WTC11 (cell line): ENCODE results near the gene DHCR7. TPM values are rescaled to one million over a fixed set of nuclear protein-coding genes. Genes with fewer than 3 reads are reported as not detected.

ENCODE experiments used
- ATAC-seq: fragments of 200-7000 bp; cut with Tn5 transposase; 2 replicates; pipeline ENCODE4 v1.10.0; 2021; ENCODE audit warnings: mild to moderate bottlenecking, moderate library complexity
- CTCF ChIA-PET: fragments of 300-600 bp; sonication (Branson Sonifier 250); formaldehyde crosslinking; loops from one replicate; lab custom pipeline; 2021; ENCODE audit warnings: antibody characterized with exemption; lab: Charles Lee
- POLR2A ChIA-PET: fragments of 350-600 bp; sonication (Branson Sonifier 250); formaldehyde crosslinking; loops from one replicate; lab custom pipeline; 2021; ENCODE audit warnings: antibody characterized with exemption; lab: Charles Lee
- DNase-seq: peaks from one replicate; pipeline ENCODE4 v3.0.0; 2021; ENCODE audit warnings: low spot score
- H3K27ac Mint-ChIP-seq: 2 replicates; pipeline ENCODE4 v1.8.0; 2021; ENCODE audit warnings: mixed read lengths
- H3K27me3 Mint-ChIP-seq: 2 replicates; pipeline ENCODE4 v1.8.0; 2021; ENCODE audit warnings: low read depth, mild to moderate bottlenecking, moderate library complexity, mixed read lengths
- H3K36me3 Mint-ChIP-seq: 2 replicates; pipeline ENCODE4 v1.8.0; 2021; ENCODE audit warnings: mixed read lengths
- H3K4me1 Mint-ChIP-seq: 2 replicates; pipeline ENCODE4 v1.8.0; 2022; ENCODE audit warnings: mixed read lengths
- H3K4me3 Mint-ChIP-seq: 2 replicates; pipeline ENCODE4 v1.8.0; 2021; ENCODE audit warnings: mild to moderate bottlenecking, moderate library complexity, mixed read lengths
- H3K9me3 Mint-ChIP-seq: 2 replicates; pipeline ENCODE4 v1.8.0; 2021; ENCODE audit warnings: mixed read lengths
- AFF4 ChIP-seq: sonication (generic); formaldehyde crosslinking; IDR thresholded peaks from 2 replicates; pipeline ENCODE4 v1.8.1; 2023; ENCODE audit warnings: mild to moderate bottlenecking, missing genetic modification reagents, borderline replicate concordance
- ATF1 ChIP-seq: sonication (generic); formaldehyde crosslinking; IDR thresholded peaks from 2 replicates; pipeline ENCODE4 v1.8.1; 2023; ENCODE audit warnings: mild to moderate bottlenecking, moderate library complexity, missing genetic modification reagents
- CREM ChIP-seq: sonication (generic); formaldehyde crosslinking; IDR thresholded peaks from 2 replicates; pipeline ENCODE4 v1.8.1; 2022; ENCODE audit warnings: mild to moderate bottlenecking, missing genetic modification reagents, moderate library complexity
- ERG ChIP-seq: fragments of 250-450 bp; sonication (Bioruptor Pico); IDR thresholded peaks from 2 replicates; pipeline ENCODE4 v1.8.0; 2021; ENCODE audit warnings: mild to moderate bottlenecking
- ETV6 ChIP-seq: sonication (generic); formaldehyde crosslinking; IDR thresholded peaks from 2 replicates; pipeline ENCODE4 v1.8.1; 2022; ENCODE audit warnings: mild to moderate bottlenecking, missing genetic modification reagents
- RORB ChIP-seq: fragments of 250-450 bp; sonication (Bioruptor Pico); IDR thresholded peaks from 2 replicates; pipeline ENCODE4 v1.9.0; 2021; ENCODE audit warnings: mild to moderate bottlenecking
- SMAD3 ChIP-seq: sonication (generic); formaldehyde crosslinking; IDR thresholded peaks from 2 replicates; pipeline ENCODE4 v1.8.0; 2022; ENCODE audit warnings: missing genetic modification reagents, mild to moderate bottlenecking, borderline replicate concordance
- USF1 ChIP-seq: sonication (generic); formaldehyde crosslinking; IDR thresholded peaks from 2 replicates; pipeline ENCODE4 v1.8.0; 2022; ENCODE audit warnings: mild to moderate bottlenecking, missing genetic modification reagents
- ZNF317 ChIP-seq: sonication (generic); formaldehyde crosslinking; IDR thresholded peaks from 2 replicates; pipeline ENCODE4 v1.8.1; 2023; ENCODE audit warnings: low read depth, mild to moderate bottlenecking, moderate library complexity, missing genetic modification reagents, borderline replicate concordance
- ZNF396 ChIP-seq: fragments of 250-450 bp; sonication (Bioruptor Pico); IDR thresholded peaks from 2 replicates; pipeline ENCODE4 v1.8.0; 2021; ENCODE audit warnings: mild to moderate bottlenecking, moderate library complexity, borderline replicate concordance
- ZNF423 ChIP-seq: fragments of 250-450 bp; sonication (Bioruptor Pico); IDR thresholded peaks from 2 replicates; pipeline ENCODE4 v2.1.2; 2022; ENCODE audit warnings: mild to moderate bottlenecking, moderate library complexity
- total RNA-seq: library from RNA; stranded (reverse); gene quantifications from 3 replicates; pipeline ENCODE4 v1.2.3, GENCODE V29; 2021
- TF ChIP-seq, protein P1 (sequence below): fragments of 250-450 bp; sonication (Bioruptor Pico); IDR thresholded peaks from 2 replicates; pipeline ENCODE4 v1.9.0; 2021; ENCODE audit warnings: mild to moderate bottlenecking
- TF ChIP-seq, protein P2 (sequence below): sonication (generic); formaldehyde crosslinking; IDR thresholded peaks from 2 replicates; pipeline ENCODE4 v1.8.1; 2023; ENCODE audit warnings: mild to moderate bottlenecking, missing genetic modification reagents
- TF ChIP-seq, protein P3 (sequence below): fragments of 200-600 bp; IDR thresholded peaks from 2 replicates; pipeline ENCODE4 v1.8.0; 2022; ENCODE audit warnings: antibody characterized with exemption
- TF ChIP-seq, protein P4 (sequence below): sonication (generic); formaldehyde crosslinking; IDR thresholded peaks from 2 replicates; pipeline ENCODE4 v1.8.1; 2023; ENCODE audit warnings: mild to moderate bottlenecking, moderate library complexity, missing genetic modification reagents

Gene DHCR7
- total RNA-seq, 1 experiment from 2014 or later = 104 TPM

DNA sequence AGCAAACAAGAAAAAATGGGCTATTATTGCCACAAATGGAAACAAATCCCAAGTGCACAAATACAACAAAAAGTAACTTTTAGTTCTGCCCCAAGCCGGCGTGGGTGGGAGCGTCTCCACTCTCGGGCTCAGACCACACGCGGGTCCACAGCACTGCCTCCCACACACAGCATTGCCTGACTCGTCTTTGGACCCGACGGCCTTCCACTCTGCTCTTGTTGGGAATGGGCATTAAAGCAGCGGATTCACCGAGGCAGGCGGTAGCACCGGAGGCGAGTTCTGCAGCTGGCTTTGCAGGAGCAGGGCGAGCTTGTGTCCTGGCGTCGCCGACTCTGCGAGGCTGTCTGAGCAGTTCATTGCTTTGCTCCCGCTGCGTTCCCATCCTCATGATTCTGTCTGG lies 27.8 kb upstream of the DHCR7 start:
- H3K4me3 Mint-ChIP-seq = no peak overlapping the region
- peaks cover 34% of the 10 kb centered on the region for H3K36me3 Mint-ChIP-seq
- peaks cover 10% of the 10 kb centered on the region for H3K4me1 Mint-ChIP-seq
- no peak overlapping the region; the same call in 1 of the 2 replicates for H3K27ac Mint-ChIP-seq
- no peaks in the 10 kb centered on the region for H3K27me3 Mint-ChIP-seq
- DNase-seq (no peak), ATAC-seq (no peak)
- ChIA-PET CTCF (no interaction called here), POLR2A (no interaction called here)
- H3K9me3 Mint-ChIP-seq = no peaks in the 10 kb centered on the region
- TF ChIP-seq, protein P1, sequence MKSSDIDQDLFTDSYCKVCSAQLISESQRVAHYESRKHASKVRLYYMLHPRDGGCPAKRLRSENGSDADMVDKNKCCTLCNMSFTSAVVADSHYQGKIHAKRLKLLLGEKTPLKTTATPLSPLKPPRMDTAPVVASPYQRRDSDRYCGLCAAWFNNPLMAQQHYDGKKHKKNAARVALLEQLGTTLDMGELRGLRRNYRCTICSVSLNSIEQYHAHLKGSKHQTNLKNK (CRISPR knock-in tag) = no peak
- TF ChIP-seq AFF4 (CRISPR knock-in tag) (no peak), ATF1 (CRISPR knock-in tag) (no peak), ZNF423 (CRISPR knock-in tag) (no peak), RORB (CRISPR knock-in tag) (no peak), ZNF396 (CRISPR knock-in tag) (no peak), CREM (no peak), ERG (CRISPR knock-in tag) (no peak), ZNF317 (CRISPR knock-in tag) (no peak), USF1 (CRISPR knock-in tag) (no peak), SMAD3 (CRISPR knock-in tag) (no peak), ETV6 (no peak)
- TF ChIP-seq, protein P2, sequence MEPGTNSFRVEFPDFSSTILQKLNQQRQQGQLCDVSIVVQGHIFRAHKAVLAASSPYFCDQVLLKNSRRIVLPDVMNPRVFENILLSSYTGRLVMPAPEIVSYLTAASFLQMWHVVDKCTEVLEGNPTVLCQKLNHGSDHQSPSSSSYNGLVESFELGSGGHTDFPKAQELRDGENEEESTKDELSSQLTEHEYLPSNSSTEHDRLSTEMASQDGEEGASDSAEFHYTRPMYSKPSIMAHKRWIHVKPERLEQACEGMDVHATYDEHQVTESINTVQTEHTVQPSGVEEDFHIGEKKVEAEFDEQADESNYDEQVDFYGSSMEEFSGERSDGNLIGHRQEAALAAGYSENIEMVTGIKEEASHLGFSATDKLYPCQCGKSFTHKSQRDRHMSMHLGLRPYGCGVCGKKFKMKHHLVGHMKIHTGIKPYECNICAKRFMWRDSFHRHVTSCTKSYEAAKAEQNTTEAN (CRISPR knock-in tag) = no peak
- TF ChIP-seq, protein P3, sequence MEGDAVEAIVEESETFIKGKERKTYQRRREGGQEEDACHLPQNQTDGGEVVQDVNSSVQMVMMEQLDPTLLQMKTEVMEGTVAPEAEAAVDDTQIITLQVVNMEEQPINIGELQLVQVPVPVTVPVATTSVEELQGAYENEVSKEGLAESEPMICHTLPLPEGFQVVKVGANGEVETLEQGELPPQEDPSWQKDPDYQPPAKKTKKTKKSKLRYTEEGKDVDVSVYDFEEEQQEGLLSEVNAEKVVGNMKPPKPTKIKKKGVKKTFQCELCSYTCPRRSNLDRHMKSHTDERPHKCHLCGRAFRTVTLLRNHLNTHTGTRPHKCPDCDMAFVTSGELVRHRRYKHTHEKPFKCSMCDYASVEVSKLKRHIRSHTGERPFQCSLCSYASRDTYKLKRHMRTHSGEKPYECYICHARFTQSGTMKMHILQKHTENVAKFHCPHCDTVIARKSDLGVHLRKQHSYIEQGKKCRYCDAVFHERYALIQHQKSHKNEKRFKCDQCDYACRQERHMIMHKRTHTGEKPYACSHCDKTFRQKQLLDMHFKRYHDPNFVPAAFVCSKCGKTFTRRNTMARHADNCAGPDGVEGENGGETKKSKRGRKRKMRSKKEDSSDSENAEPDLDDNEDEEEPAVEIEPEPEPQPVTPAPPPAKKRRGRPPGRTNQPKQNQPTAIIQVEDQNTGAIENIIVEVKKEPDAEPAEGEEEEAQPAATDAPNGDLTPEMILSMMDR = no peak
- TF ChIP-seq, protein P4, sequence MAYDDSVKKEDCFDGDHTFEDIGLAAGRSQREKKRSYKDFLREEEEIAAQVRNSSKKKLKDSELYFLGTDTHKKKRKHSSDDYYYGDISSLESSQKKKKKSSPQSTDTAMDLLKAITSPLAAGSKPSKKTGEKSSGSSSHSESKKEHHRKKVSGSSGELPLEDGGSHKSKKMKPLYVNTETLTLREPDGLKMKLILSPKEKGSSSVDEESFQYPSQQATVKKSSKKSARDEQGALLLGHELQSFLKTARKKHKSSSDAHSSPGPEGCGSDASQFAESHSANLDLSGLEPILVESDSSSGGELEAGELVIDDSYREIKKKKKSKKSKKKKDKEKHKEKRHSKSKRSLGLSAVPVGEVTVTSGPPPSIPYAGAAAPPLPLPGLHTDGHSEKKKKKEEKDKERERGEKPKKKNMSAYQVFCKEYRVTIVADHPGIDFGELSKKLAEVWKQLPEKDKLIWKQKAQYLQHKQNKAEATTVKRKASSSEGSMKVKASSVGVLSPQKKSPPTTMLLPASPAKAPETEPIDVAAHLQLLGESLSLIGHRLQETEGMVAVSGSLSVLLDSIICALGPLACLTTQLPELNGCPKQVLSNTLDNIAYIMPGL (CRISPR knock-in tag) = no peak
